HepG2 (cell line): ENCODE measurements around the gene CACNA1I. TPM values are rescaled to one million over a fixed set of nuclear protein-coding genes. Genes with fewer than 3 reads are reported as not detected.

Experiments used
- ADNP ChIP-seq: sonication (generic); formaldehyde crosslinking; IDR thresholded peaks from 2 replicates; pipeline ENCODE4 v1.4.0; 2020; ENCODE audit warnings: missing genetic modification reagents
- CBFB ChIP-seq: sonication (generic); formaldehyde crosslinking; IDR thresholded peaks from 2 replicates; pipeline ENCODE4 v1.4.0; 2020; ENCODE audit warnings: missing genetic modification reagents
- GABPB1 ChIP-seq: IDR thresholded peaks from 2 replicates; pipeline ENCODE4 v1.6.1; 2016; ENCODE audit warnings: mild to moderate bottlenecking, missing genetic modification reagents, moderate library complexity, missing compliant biosample characterization
- GATAD2A ChIP-seq: IDR thresholded peaks from 2 replicates; pipeline ENCODE4 v1.6.1; 2016
- KAT2B ChIP-seq: fragments of 150-350 bp; IDR thresholded peaks from 2 replicates; pipeline ENCODE4 v1.6.1; 2014; ENCODE audit warnings: low read depth, low read length, borderline replicate concordance
- NCOA5 ChIP-seq: sonication (generic); formaldehyde crosslinking; IDR thresholded peaks from 2 replicates; pipeline ENCODE4 v1.4.0; 2020; ENCODE audit warnings: missing genetic modification reagents
- NFE2L1 ChIP-seq: sonication (generic); formaldehyde crosslinking; IDR thresholded peaks from 2 replicates; pipeline ENCODE4 v1.4.0; 2020; ENCODE audit warnings: missing genetic modification reagents, mild to moderate bottlenecking, borderline replicate concordance
- PCBP2 ChIP-seq: fragments of 200-400 bp; formaldehyde crosslinking; optimal IDR thresholded peaks from 2 replicates; pipeline ENCODE3; 2018; ENCODE audit warnings: low read length, low read depth; ENCODE audit not compliant: poor library complexity, severe bottlenecking
- POLR2A ChIP-seq, 2 experiments: IDR thresholded peaks; 2 replicates each; pipeline ENCODE4 v1.6.1; 2011; ENCODE audit warnings: low read depth in 2 of 2, low read length in 2 of 2, mild to moderate bottlenecking in 1 of 2, moderate library complexity in 1 of 2; ENCODE audit not compliant: insufficient read depth in 1 of 2
- PRMT3 ChIP-seq: sonication (generic); formaldehyde crosslinking; IDR thresholded peaks from 2 replicates; pipeline ENCODE4 v1.8.1; 2022; ENCODE audit warnings: low read depth, mild to moderate bottlenecking, moderate library complexity, missing genetic modification reagents, borderline replicate concordance
- SOX6 ChIP-seq, 2 experiments: fragments of 450-650 bp in 1 of 2; sonication (generic) in 1 of 2; formaldehyde crosslinking in 1 of 2; IDR thresholded peaks; 2 replicates each; pipeline versions ENCODE4 v1.4.0 to v1.6.1; 2017 to 2020; ENCODE audit warnings: antibody characterized with exemption in 1 of 2, mild to moderate bottlenecking in 1 of 2, missing genetic modification reagents in 1 of 2
- TEAD3 ChIP-seq: optimal IDR thresholded peaks from 2 replicates; pipeline ENCODE3; 2016; ENCODE audit warnings: borderline replicate concordance
- THAP11 ChIP-seq: IDR thresholded peaks from 2 replicates; pipeline ENCODE4 v1.6.1; 2016; ENCODE audit warnings: missing biosample characterization, missing genetic modification reagents
- ZBTB42 ChIP-seq: sonication (generic); formaldehyde crosslinking; IDR thresholded peaks from 2 replicates; pipeline ENCODE4 v1.5.0; 2020; ENCODE audit warnings: mild to moderate bottlenecking, missing genetic modification reagents
- ZFX ChIP-seq: sonication (generic); formaldehyde crosslinking; IDR thresholded peaks from 2 replicates; pipeline ENCODE4 v1.4.0; 2020; ENCODE audit warnings: mild to moderate bottlenecking, low read depth, missing genetic modification reagents, moderate library complexity
- ZNF530 ChIP-seq: sonication (generic); formaldehyde crosslinking; IDR thresholded peaks from 2 replicates; pipeline ENCODE4 v1.5.0; 2020; ENCODE audit warnings: low read depth, mild to moderate bottlenecking, missing genetic modification reagents
- ZNF572 ChIP-seq: sonication (generic); formaldehyde crosslinking; IDR thresholded peaks from 2 replicates; pipeline ENCODE4 v1.5.1; 2020; ENCODE audit warnings: mild to moderate bottlenecking, missing genetic modification reagents
- ZNF616 ChIP-seq: sonication (generic); formaldehyde crosslinking; IDR thresholded peaks from 2 replicates; pipeline ENCODE4 v1.5.0; 2020; ENCODE audit warnings: low read depth, mild to moderate bottlenecking, missing genetic modification reagents
- polyA plus RNA-seq, 8 experiments: library from polyadenylated mRNA; depleted of rRNA in 3 of 8; stranded (reverse) in 7 of 8; unstranded in 1 of 8; fragments of >200 nt; fragmentation: Illumina TruSeq in 4 of 8; extraction: Trizol in 4 of 8; gene quantifications; 2 replicates each; pipeline versions ENCODE4 v1.2.1 to v1.2.3, GENCODE V29; 2011 to 2016; ENCODE audit warnings: low read depth in 4 of 8, missing spikeins in 1 of 8, mixed read lengths in 1 of 8; ENCODE audit not compliant: insufficient read depth in 1 of 8
- total RNA-seq, 5 experiments: library from RNA; depleted of rRNA; stranded (reverse); fragments of >200 nt; fragmentation: Illumina TruSeq; extraction: Trizol; gene quantifications; 2 replicates each; pipeline ENCODE4 v1.2.3, GENCODE V29; 2016; ENCODE audit warnings: low read depth in 1 of 5
- TF ChIP-seq, protein P1 (sequence below): IDR thresholded peaks from 2 replicates; pipeline ENCODE4 v1.6.1; 2016; ENCODE audit warnings: missing compliant biosample characterization, missing genetic modification reagents, borderline replicate concordance
- TF ChIP-seq, protein P2 (sequence below): sonication (generic); formaldehyde crosslinking; IDR thresholded peaks from 2 replicates; pipeline ENCODE4 v1.4.0; 2020; ENCODE audit warnings: missing genetic modification reagents
- TF ChIP-seq, protein P3 (sequence below): sonication (generic); formaldehyde crosslinking; IDR thresholded peaks from 2 replicates; pipeline ENCODE4 v1.4.0; 2020; ENCODE audit warnings: missing genetic modification reagents
- TF ChIP-seq, protein P4 (sequence below): sonication (generic); formaldehyde crosslinking; IDR thresholded peaks from 2 replicates; pipeline ENCODE4 v1.8.0; 2022; ENCODE audit warnings: mild to moderate bottlenecking, missing genetic modification reagents; ENCODE audit not compliant: insufficient replicate concordance
- TF ChIP-seq, protein P5 (sequence below): sonication (generic); formaldehyde crosslinking; IDR thresholded peaks from 2 replicates; pipeline ENCODE4 v1.4.0; 2020; ENCODE audit warnings: low read depth, mild to moderate bottlenecking, missing genetic modification reagents

Gene CACNA1I
- total and polyA plus RNA-seq, 2 of the 13 experiments (the other 11 are each of a cell fraction or from before 2014, with no cell fraction given), result not detected

DNA sequence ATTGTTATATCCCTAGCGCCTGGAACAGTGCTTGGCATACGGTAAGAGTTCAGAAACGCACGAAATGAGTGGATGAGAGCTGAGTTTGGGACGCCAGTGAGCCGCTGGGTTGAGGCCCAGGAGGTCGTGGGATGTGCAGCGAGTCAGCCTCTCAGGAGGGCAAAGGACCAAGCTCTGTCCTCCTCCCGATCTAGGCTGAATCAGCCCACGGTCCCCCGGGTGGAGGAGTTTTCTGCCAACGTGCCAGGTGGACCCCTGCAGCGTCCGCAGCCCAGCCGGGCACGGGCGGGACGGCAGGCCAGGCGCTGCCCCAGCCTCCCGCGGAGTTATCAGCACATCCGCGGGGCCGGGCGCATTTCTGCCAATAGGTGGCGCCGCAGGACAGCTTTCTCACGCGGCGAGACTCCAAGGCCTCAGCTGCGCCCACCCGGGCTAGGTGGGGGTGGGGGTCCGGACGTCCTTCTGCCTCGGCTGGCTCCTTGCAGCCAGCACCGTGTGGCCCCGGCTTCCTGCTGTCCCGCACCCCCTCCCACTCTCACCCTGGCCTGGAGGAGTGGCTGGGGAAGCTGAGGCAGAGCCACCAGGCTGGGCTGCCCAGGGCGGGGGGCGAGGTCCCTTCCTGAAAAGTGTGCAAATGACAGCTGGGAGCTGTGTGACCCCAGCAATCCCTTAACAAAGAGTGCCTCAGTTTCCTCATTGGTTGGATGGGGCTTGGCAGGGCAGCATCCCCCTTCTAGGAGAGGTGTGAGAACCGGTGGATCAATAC, 35.8 kb upstream of the CACNA1I start (continued):
- TF ChIP-seq, protein P1, sequence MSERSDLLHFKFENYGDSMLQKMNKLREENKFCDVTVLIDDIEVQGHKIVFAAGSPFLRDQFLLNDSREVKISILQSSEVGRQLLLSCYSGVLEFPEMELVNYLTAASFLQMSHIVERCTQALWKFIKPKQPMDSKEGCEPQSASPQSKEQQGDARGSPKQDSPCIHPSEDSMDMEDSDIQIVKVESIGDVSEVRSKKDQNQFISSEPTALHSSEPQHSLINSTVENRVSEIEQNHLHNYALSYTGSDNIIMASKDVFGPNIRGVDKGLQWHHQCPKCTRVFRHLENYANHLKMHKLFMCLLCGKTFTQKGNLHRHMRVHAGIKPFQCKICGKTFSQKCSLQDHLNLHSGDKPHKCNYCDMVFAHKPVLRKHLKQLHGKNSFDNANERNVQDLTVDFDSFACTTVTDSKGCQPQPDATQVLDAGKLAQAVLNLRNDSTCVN (CRISPR knock-in tag), result peak; percentile 51; the same call in 1 of the 2 replicates
- TF ChIP-seq THAP11 (CRISPR knock-in tag) (peak; percentile 26; the same call in 1 of the 2 replicates), ADNP (CRISPR knock-in tag) (no peak), PCBP2 (no peak), KAT2B (no peak), ZNF572 (CRISPR knock-in tag) (0 out of 2 replicates have a peak, but pooled peaks have one; percentile 4), PRMT3 (CRISPR knock-in tag) (no peak), ZBTB42 (CRISPR knock-in tag) (no peak), POLR2A (IDR thresholded peaks at IDR 0.05; ENCODE audit: insufficient read depth in 1 of 2, low read depth in 2 of 2, low read length in 2 of 2) (no peak), NFE2L1 (CRISPR knock-in tag) (no peak), TEAD3 (CRISPR knock-in tag) (peak; percentile 100), ZNF530 (CRISPR knock-in tag) (no peak), SOX6 (IDR thresholded peaks at IDR 0.05) (no peak), SOX6 (CRISPR knock-in tag; IDR thresholded peaks at IDR 0.05) (0 out of 2 replicates have a peak, but pooled peaks have one; percentile 23), GABPB1 (CRISPR knock-in tag) (peak; percentile 69; the same call in 1 of the 2 replicates), GATAD2A (CRISPR knock-in tag) (peak; percentile 32; the same call in 1 of the 2 replicates), ZFX (peak; percentile 69), CBFB (CRISPR knock-in tag) (peak; percentile 38; the same call in 1 of the 2 replicates), ZNF616 (0 out of 2 replicates have a peak, but pooled peaks have one; percentile 68), NCOA5 (no peak)
- TF ChIP-seq, protein P2, sequence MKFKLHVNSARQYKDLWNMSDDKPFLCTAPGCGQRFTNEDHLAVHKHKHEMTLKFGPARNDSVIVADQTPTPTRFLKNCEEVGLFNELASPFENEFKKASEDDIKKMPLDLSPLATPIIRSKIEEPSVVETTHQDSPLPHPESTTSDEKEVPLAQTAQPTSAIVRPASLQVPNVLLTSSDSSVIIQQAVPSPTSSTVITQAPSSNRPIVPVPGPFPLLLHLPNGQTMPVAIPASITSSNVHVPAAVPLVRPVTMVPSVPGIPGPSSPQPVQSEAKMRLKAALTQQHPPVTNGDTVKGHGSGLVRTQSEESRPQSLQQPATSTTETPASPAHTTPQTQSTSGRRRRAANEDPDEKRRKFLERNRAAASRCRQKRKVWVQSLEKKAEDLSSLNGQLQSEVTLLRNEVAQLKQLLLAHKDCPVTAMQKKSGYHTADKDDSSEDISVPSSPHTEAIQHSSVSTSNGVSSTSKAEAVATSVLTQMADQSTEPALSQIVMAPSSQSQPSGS (CRISPR knock-in tag), result peak; percentile 21; the same call in 1 of the 2 replicates
- TF ChIP-seq, protein P3, sequence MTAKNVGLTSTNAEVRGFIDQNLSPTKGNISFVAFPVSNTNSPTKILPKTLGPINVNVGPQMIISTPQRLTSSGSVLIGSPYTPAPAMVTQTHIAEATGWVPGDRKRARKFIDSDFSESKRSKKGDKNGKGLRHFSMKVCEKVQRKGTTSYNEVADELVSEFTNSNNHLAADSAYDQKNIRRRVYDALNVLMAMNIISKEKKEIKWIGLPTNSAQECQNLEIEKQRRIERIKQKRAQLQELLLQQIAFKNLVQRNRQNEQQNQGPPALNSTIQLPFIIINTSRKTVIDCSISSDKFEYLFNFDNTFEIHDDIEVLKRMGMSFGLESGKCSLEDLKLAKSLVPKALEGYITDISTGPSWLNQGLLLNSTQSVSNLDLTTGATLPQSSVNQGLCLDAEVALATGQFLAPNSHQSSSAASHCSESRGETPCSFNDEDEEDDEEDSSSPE (CRISPR knock-in tag), result peak; percentile 31; the same call in 1 of the 2 replicates
- TF ChIP-seq, protein P4, sequence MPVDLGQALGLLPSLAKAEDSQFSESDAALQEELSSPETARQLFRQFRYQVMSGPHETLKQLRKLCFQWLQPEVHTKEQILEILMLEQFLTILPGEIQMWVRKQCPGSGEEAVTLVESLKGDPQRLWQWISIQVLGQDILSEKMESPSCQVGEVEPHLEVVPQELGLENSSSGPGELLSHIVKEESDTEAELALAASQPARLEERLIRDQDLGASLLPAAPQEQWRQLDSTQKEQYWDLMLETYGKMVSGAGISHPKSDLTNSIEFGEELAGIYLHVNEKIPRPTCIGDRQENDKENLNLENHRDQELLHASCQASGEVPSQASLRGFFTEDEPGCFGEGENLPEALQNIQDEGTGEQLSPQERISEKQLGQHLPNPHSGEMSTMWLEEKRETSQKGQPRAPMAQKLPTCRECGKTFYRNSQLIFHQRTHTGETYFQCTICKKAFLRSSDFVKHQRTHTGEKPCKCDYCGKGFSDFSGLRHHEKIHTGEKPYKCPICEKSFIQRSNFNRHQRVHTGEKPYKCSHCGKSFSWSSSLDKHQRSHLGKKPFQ, result no peak
- TF ChIP-seq, protein P5, sequence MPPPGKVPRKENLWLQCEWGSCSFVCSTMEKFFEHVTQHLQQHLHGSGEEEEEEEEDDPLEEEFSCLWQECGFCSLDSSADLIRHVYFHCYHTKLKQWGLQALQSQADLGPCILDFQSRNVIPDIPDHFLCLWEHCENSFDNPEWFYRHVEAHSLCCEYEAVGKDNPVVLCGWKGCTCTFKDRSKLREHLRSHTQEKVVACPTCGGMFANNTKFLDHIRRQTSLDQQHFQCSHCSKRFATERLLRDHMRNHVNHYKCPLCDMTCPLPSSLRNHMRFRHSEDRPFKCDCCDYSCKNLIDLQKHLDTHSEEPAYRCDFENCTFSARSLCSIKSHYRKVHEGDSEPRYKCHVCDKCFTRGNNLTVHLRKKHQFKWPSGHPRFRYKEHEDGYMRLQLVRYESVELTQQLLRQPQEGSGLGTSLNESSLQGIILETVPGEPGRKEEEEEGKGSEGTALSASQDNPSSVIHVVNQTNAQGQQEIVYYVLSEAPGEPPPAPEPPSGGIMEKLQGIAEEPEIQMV (CRISPR knock-in tag), result peak; percentile 83; the same call in 1 of the 2 replicates
